GM19239 (cell line): ENCODE results near the gene R3HDM2.

Experiments used
- DNase-seq: peaks from one replicate; pipeline ENCODE4 v3.0.0; 2011; ENCODE audit warnings: low spot score; ENCODE audit not compliant: insufficient read length
- FAIRE-seq: peaks from 2 replicates; lab custom pipeline; 2011; peaks lifted over from hg19 to GRCh38; lab: Jason Lieb, UNC

Gene R3HDM2

DNA sequence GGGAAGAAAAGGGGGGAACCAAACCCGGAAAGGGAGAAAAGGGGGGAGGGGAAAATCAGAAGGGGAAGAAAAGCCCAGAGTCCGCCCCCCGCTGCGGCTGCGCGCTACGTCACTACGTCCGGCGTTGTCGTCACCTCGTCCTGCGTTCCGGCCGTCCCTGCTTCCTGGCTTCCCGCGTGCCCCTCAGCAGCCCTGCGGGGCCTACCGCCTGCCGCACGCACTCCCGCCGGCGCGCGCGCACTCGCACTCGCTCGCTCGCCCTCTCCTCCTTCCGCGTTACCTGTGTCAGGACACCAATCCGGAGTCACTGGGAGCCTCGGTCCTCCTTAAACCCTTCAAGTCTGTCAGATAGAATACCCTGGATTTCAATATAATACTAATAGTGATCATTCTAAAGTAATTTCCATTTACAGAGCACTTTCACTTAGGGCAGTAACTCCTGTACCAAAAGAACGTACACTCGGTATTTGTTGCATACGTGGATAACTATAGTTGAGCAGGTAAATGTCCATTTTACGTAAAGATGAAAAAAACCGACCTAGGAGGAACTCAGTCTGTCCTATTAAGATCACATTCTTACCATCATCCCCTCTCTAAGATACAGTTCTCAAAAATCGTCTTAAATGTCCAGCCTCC is at the start of gene R3HDM2:
Gene R3HDM2, minus strand, starts transcription at position 113 of the 636 bp plus-strand sequence. CDS start 120,615 bp downstream, outside the sequence.
- DNase-seq (peak; percentile 99), FAIRE-seq (peak; percentile 96)

DNA sequence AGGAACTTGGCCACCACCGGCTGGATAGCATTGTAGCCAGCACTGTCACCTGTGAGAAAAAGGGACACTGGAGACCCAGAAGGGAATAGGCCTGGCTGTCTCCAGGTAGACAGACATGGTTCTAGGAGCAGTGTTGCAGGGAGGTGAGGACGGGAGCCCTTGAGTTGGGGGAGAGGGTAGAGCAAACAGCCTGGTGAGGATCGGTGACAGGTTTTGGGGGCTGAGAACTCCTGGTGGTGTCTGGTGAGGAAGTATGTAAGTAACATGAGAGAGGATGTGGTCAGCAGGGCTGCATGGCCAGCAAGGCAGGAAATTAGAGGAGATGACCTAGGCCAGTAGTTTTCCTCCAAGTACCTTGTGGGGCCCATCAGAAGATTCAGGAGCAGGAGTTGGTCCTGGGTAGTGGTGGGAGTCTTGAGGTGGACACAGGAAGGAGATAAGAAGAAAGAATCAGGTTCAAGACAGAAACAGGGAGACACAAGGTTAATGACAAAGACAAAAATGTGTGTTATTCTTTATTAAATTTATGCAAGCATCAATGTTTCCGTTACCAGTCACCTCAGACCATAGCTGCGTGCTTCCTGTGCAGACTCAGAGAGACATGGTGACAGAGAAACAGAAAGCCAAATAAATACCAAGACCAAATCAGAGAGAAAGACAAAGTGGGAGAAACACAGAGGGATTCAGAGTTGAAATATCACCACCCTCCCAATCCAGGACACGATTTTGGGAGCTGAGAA is 48.7 kb upstream of the R3HDM2 start, which contains the start of gene ARHGAP9:
Gene ARHGAP9, minus strand, starts transcription at position 491 of the 740 bp plus-strand sequence. Its CDS starts 460 bp downstream, at position 31.
- FAIRE-seq (peak; percentile 92), DNase-seq (no peak)

DNA sequence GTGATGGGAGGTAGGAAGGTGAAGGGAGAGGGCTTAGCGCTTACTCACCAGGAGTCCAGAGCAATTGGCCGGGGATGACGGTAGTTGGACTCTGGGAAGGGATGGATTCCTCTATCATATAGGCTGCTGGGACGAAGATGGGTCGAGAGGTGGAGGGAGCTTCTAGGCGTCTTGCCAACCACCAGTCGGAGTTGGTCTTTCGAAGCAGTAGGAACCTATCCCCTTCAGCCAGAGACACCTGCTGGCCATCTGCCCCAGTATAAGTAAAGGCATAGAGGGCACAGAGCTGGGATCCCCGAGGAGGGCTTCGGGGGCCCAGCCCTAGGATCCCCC is 48.2 kb upstream of the R3HDM2 start:
- DNase-seq (no peak), FAIRE-seq (peak; percentile 39)

DNA sequence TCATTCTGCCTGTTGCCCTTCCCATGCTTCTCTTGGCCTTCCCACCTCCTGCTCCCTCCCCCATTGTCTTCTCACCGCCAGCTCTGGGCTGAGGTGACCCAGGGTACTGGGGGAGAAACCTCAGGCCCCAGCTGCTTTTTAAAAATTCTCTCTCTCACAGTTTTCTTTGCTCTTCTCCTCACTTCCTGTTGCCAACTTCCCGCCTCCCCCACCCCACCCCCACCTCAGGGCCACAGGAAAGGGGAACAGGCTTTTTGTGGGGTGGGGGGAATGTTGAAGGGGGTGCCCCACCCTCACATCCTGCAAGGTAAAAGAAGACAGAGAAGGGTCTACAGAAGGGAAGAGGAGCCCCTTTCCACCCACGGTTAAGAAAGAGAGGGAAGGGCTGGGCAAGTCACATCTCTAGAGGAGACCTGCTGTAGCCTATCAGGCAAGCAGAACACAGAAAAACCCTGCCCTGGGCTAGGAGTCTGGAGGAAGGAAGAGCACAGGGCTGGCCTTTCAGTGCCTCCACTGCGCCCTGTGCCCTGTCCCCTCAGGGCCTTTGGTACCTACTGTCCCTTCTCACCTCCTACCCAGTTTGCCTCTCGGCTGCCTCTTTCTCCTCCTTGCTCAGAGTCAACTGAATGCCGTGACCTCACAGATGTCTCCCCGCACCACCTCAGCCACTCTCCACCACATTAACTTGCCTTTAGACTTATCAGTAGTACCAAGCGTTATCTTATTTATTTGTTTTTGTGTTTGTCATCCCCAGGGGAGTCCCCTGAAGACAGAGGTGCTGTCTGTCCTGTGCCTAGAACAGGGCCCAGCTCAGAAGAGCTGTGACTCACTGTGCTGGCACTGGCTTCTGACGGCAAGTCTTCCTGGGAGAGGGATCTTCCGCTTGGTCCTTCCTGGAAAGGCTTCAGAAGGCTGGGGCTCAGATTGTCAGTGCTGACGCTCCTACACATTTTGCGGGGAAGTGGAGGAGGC is 47.2 kb upstream of the R3HDM2 start:
- peak; percentile 98 for FAIRE-seq
- DNase-seq: no peak

DNA sequence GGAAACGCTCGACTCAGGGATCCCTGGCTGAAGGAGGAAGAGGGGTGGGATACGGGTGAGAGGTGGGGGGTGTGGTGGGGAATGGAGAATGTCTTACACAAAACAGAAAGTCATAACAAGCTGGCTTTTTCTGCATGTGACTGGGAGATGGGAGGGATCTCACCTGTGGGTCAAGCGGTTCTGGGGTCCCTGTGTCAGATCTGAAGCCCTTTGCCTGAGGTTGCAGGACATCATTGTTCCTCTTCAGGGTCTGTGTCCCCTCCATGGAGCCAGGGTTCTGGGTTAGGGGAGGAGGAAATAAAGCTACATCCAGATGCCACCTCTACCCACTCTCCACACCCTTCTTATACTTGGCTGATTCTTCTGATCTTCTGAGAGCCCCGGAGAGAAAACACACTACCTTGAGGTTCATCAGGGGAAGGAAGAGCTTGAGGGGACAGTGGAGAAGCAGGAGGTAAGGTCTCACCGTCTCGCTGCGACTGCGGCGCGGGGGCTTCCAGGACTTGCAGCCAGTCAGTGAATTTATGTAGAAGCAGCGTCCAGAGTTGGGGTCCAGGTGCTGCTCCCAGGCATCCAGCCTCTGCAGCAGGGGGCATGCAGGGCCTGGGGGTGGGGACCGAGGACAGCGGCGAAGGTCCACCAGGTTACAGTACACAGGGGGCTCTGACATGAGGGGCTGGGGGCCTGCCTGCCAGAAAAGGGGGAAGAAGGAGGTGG is 46.3 kb upstream of the R3HDM2 start:
- peak; percentile 80 for FAIRE-seq

DNA sequence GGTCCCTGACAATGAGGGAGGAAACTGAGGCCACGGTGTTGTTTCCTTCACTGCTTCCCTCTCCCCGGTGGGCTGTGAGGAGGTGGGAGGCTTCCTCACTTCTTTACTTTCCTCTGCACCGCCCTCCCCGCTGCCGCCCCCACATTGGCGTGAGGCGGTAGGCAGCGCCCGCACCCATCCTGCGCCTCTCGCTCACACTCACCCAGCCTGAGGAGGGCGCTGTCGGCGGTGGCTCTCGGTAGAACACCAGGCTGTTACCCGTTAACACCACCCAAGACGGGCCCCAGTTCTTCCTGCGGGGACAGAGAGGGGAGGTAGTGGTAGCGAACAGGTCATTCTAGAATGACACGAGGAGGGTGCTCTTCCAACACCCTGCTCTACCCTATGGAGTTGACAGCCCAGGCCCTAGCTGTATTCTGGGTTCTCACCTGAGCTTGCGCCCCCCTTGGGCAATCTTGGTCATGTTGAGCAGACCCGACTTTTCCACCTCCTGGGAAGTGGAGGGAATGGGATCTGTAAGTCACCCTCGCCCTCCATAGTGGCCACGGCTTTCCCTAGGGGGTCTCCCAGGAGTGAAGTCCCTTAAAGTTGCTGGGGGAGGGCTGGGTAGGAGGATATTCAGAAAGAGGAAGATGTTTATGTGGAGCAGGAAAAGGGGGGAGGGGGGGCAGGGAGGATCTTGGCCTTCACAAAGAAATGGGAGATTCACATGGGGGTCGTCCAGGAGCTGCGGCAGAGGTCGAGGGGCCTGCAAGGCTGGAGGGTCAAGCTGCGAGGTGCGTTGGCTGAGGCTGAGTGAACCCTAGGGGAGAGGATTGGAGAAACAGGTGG is 45.5 kb upstream of the R3HDM2 start:
- FAIRE-seq (peak; percentile 83), DNase-seq (peak; percentile 75)

More for the DNA sequence above, 46.3 kb upstream of the R3HDM2 start:
- DNase-seq: no peak

DNA sequence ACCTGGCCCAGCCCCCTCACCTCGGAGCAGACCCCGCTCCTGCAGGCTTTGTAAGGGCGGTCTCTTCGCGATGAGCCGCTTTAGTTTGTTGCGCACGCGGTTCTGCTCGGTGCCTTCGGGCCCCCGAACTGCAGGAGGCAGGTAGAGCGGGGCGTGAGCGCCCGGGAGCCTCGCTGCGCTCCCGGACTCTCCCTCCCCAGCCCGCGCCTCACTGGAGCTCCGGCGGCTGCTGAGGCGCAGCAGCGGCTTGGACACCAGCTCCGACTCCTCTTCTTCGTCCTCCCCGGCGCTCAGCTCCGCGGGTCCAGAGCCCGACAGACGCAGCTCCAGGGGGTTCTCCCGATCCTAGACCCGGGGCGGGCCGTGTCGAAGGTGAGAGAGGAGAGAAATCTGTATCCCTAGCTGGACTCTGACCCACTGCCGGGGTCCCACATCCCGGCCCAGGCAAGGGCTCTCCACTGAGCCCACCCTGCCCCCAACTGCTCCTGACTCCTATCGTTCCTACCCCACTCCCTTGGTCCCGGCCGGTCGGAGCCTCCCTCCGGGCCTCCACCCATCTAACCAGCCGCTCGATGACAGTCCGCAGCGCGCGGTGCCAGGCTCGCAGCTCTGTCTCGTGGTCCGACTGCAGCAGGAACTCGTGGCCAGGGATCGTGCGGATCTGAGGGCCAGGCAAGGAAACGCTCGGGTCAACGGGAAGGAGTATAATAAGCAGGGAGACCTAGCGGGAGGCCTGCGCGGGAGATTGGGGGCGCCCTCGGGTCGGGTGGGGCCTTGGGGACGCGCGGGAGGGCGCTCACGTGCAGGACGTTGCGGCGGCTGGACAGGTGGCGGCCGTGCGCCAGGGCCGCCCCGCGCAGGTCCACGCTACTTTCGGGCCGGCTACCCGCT is 44.7 kb upstream of the R3HDM2 start:
- peak; percentile 14 for FAIRE-seq
- no peak for DNase-seq

DNA sequence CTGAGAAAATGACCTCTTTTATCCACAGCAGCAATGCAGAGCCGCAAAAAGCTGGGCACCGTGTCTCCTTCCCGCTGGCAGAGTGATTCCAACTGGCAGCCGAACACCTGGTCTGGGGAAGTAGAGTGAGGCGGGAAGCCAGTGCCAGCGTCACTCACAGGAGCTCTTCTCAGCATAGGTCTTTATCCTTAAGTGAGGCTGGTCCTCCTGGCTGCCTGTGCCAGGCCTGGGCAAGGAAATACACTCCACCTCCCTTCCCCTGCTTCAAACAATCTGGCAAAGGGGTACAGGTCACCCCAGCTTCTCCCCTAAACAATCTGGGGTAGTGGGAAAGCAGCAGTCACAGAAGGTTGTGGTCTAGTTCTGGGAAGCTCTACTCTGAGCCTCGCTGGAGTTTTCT is 44.0 kb upstream of the R3HDM2 start:
- DNase-seq (no peak), FAIRE-seq (no peak)

DNA sequence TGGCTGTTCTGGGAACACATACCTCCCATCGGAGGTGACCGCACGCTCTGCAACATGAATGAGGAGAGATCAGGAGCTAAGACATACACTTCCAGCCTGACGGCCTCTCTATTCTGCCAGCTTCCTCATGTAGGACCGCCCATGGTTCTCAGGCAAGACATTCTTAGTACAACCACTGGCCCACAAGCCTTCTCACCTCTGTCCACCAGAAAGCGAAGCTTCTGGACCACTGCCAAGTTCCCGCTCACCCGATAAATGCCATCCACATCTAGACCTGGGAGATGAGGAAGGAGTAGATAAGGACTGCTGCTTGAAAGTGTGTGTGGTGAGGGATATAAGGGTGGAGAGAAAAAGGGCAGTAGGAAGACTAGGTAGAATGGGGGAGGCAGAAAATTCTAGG is 43.6 kb upstream of the R3HDM2 start:
- no peak for DNase-seq
- FAIRE-seq: no peak

DNA sequence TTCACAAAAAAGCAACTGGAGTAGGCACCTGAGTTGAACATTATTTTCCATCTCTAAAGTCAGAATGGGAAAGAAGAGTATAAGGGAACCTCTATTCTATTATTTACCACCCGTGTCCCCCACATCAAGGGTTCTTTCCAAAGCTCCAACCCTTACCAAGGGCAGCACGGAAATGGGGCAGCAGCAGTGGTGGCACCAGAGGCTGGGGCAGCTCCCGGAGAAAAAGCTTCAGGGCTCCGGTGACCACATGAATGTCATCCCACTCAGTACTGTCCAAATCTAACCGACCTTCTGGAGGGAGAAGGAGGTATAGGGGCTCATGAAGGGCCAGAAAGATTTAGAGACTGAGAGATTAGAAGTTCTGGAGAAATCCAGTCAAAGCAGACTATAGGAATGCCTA is 43.0 kb upstream of the R3HDM2 start:
- FAIRE-seq (no peak), DNase-seq (no peak)

DNA sequence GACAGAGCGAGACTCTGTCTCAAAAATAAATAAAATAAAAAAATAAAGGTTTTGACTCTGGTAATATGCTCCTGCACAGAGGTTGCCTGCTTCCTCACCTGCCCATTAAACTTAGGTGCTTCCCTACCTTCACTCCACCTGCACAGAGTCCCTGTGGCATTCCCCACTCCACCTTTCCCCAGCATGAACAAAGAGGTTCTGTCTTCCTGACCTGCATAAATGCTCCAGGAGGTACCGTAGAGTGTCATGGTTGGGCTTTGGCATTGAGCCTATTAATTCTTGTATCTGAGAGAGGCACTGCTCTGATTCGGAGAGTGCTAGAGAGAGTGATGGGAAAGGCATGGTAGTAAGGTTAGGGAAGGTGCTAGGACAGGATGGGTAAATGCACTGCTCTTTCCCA is 42.5 kb upstream of the R3HDM2 start:
- no peak for DNase-seq
- no peak for FAIRE-seq

DNA sequence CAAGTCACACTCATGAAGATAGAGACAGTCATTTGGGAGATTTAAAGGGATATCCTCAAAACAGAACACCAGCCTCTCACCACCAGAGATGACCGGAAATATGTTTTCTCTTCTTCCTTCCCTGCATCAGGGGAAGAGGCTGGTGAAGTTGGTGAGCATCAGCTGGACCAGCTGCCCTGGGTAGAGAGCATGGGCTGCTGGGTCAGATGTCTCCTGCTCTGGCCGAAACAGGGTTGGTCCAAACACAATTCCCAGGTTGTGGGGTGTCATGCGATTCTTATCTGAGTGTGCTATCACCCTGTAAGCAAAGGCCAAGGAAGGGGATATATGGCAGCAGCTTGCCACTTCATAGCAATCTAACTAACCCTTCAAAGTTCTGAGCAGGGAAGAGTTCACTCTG is 41.5 kb upstream of the R3HDM2 start:
- no peak for FAIRE-seq
- DNase-seq: no peak

DNA sequence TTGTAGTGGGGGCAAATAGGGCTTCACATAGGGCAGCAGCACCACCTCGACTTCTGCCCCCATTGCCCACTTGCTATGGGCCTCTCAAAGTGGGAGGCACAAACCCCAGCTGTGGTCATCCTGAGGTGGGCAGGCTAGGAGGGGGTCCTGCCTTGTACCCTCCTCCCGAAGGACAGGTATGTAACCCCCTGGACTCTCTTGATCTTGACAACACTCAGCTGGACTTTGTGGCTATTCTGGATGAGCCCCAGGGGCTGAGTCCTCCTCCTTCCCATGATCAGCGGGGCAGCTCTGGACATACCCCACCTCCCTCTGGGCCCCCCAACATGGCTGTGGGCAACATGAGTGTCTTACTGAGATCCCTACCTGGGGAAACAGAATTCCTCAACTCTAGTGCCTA is 40.8 kb upstream of the R3HDM2 start:
- FAIRE-seq: no peak
- DNase-seq: no peak

DNA sequence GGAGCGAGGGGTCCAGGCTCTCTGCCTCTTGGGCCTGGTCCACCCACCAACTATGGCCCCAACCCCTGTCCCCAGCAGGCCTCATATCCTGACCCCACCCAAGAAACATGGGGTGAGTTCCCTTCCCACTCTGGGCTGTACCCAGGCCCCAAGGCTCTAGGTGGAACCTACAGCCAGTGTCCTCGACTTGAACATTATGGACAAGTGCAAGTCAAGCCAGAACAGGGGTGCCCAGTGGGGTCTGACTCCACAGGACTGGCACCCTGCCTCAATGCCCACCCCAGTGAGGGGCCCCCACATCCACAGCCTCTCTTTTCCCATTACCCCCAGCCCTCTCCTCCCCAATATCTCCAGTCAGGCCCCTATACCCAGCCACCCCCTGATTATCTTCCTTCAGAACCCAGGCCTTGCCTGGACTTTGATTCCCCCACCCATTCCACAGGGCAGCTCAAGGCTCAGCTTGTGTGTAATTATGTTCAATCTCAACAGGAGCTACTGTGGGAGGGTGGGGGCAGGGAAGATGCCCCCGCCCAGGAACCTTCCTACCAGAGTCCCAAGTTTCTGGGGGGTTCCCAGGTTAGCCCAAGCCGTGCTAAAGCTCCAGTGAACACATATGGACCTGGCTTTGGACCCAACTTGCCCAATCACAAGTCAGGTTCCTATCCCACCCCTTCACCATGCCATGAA is 40.3 kb upstream of the R3HDM2 start:
- FAIRE-seq (no peak), DNase-seq (no peak)

DNA sequence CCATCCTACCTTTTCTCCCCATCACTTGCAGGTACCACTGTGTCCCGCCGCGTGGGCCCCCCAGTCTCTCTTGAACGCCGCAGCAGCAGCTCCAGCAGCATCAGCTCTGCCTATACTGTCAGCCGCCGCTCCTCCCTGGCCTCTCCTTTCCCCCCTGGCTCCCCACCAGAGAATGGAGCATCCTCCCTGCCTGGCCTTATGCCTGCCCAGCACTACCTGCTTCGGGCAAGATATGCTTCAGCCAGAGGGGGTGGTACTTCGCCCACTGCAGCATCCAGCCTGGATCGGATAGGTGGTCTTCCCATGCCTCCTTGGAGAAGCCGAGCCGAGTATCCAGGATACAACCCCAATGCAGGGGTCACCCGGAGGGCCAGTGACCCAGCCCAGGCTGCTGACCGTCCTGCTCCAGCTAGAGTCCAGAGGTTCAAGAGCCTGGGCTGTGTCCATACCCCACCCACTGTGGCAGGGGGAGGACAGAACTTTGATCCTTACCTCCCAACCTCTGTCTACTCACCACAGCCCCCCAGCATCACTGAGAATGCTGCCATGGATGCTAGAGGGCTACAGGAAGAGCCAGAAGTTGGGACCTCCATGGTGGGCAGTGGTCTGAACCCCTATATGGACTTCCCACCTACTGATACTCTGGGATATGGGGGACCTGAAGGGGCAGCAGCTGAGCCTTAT is 39.6 kb upstream of the R3HDM2 start:
- DNase-seq (no peak), FAIRE-seq (no peak)

DNA sequence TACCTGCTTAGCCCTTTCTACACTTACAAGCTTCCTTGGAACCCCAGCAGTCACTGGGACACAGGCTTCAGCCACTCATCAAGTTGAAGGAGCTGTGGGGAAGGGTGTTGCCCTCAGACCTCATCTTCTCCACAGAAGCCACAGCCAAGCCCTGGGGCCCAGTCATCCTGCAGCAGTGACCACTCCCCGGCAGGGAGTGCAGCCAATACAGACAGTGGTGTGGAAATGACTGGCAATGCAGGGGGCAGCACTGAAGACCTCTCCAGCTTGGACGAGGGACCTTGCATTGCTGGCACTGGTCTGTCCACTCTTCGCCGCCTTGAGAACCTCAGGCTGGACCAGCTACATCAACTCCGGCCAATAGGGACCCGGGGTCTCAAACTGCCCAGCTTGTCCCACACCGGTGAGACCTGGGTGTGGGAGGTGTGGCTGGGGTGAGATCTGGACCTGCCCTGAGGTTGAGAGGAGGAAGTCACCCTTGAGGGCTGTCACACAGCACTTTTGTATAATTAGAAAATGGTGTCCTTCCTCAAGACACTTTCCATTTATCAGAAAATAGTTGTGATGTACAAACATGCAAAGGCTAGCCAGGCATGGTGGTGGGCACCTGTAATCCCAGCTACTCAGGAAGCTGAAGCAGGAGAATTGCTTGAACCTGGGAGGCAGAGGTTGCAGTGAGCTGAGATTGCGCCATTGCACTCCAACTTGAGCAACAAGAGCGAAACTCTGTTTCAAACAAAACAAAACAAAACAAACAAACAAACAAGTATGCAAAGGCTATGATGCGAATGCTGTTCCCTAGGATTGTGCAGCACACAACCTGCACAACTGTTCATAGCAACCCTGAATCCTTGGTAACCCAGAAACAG is 38.7 kb upstream of the R3HDM2 start:
- FAIRE-seq (no peak), DNase-seq (no peak)
